PFSK-1 (cell line): ENCODE measurements around the gene SLC19A2.

Experiments
- FOXP2 ChIP-seq: optimal IDR thresholded peaks from 2 replicates; pipeline ENCODE3; 2011; ENCODE audit warnings: borderline replicate concordance, control low read depth, inconsistent platforms; ENCODE audit not compliant: insufficient read depth; ENCODE audit errors: extremely low read length, extremely low read depth
- POLR2AphosphoS5 ChIP-seq: IDR thresholded peaks from 2 replicates; pipeline ENCODE4 v1.6.1; 2012; ENCODE audit warnings: low read depth, mild to moderate bottlenecking, control low read depth, low read length, moderate library complexity
- SIN3A ChIP-seq: IDR thresholded peaks from 2 replicates; pipeline ENCODE4 v1.6.1; 2012; ENCODE audit warnings: mild to moderate bottlenecking, low read length, moderate library complexity, borderline replicate concordance; ENCODE audit not compliant: insufficient read depth
- TAF1 ChIP-seq: IDR thresholded peaks from 2 replicates; pipeline ENCODE4 v1.6.1; 2012; ENCODE audit warnings: low read length, control low read depth, borderline replicate concordance; ENCODE audit not compliant: insufficient read depth
- TF ChIP-seq, protein P1 (sequence below), 2 experiments: IDR thresholded peaks; 2 replicates each; pipeline versions ENCODE4 v1.6.1 to v1.8.0; 2011 to 2012; ENCODE audit warnings: low read depth in 2 of 2, low read length in 2 of 2, control low read depth in 1 of 2, inconsistent platforms in 1 of 2, mild to moderate bottlenecking in 1 of 2, moderate library complexity in 1 of 2; ENCODE audit not compliant: insufficient read depth in 1 of 2

SLC19A2 gene

DNA sequence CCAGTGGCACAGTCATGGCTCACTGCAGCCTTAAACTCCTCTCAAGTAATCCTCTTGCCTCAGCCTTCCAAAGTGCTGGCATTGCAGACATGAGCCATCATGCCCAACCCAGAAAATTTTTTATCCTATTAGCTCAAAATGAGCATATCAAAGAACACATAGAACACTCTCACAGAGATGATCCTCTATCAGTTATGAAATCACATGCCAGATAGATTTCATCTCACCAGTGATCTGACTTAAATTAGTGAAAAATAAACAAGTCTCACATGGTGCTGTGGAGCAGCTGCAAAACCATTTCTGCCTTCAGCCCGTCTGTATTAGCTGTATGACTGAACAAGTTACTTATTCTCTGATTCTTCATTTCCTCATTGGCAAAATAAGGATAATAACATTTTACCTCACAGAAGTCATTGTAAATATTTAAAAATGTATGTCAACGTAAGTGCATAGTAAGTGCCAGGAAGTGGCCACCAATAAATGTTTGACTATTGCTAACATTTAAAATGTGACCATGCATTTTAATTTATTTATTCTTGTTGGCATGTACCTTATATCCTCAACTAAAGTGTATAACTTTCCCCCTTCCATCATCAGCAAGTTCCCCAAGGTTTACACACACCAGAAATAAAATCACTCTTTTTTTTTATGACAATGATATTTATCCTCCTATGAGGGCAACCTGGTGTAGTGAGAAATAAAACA, 29.0 kb upstream of the SLC19A2 start:
- TF ChIP-seq, protein P1, sequence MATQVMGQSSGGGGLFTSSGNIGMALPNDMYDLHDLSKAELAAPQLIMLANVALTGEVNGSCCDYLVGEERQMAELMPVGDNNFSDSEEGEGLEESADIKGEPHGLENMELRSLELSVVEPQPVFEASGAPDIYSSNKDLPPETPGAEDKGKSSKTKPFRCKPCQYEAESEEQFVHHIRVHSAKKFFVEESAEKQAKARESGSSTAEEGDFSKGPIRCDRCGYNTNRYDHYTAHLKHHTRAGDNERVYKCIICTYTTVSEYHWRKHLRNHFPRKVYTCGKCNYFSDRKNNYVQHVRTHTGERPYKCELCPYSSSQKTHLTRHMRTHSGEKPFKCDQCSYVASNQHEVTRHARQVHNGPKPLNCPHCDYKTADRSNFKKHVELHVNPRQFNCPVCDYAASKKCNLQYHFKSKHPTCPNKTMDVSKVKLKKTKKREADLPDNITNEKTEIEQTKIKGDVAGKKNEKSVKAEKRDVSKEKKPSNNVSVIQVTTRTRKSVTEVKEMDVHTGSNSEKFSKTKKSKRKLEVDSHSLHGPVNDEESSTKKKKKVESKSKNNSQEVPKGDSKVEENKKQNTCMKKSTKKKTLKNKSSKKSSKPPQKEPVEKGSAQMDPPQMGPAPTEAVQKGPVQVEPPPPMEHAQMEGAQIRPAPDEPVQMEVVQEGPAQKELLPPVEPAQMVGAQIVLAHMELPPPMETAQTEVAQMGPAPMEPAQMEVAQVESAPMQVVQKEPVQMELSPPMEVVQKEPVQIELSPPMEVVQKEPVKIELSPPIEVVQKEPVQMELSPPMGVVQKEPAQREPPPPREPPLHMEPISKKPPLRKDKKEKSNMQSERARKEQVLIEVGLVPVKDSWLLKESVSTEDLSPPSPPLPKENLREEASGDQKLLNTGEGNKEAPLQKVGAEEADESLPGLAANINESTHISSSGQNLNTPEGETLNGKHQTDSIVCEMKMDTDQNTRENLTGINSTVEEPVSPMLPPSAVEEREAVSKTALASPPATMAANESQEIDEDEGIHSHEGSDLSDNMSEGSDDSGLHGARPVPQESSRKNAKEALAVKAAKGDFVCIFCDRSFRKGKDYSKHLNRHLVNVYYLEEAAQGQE (IDR thresholded peaks at IDR 0.05; ENCODE audit: insufficient read depth in 1 of 2, low read depth in 2 of 2, low read length in 2 of 2): no peak
- TF ChIP-seq TAF1: no peak
- no peak for TF ChIP-seq SIN3A
- no peak for TF ChIP-seq POLR2AphosphoS5
- TF ChIP-seq FOXP2: no peak

DNA sequence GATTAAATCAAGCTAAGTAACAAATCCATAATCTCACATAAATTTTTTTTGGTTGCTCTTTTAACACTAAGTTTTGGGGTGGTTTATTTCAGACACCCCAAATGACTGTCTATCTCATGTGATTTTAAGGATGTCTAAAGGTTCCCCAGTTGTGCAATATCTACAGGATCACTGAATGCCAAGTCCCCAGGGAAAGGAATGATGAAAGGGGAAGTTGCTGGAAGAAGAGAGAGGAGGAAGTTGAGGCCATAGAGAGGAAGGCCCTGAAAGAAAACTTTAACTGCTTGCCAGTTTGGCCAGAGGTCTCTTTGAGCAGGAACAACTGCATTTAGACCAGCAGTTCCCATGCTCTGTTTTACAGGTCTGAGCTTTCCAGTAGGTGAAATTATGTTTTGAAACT, 27.5 kb upstream of the SLC19A2 start:
- TF ChIP-seq TAF1: no peak
- TF ChIP-seq FOXP2: no peak
- no peak for TF ChIP-seq POLR2AphosphoS5
- TF ChIP-seq, protein P1 (IDR thresholded peaks at IDR 0.05; ENCODE audit: insufficient read depth in 1 of 2, low read depth in 2 of 2, low read length in 2 of 2): no peak
- no peak for TF ChIP-seq SIN3A

DNA sequence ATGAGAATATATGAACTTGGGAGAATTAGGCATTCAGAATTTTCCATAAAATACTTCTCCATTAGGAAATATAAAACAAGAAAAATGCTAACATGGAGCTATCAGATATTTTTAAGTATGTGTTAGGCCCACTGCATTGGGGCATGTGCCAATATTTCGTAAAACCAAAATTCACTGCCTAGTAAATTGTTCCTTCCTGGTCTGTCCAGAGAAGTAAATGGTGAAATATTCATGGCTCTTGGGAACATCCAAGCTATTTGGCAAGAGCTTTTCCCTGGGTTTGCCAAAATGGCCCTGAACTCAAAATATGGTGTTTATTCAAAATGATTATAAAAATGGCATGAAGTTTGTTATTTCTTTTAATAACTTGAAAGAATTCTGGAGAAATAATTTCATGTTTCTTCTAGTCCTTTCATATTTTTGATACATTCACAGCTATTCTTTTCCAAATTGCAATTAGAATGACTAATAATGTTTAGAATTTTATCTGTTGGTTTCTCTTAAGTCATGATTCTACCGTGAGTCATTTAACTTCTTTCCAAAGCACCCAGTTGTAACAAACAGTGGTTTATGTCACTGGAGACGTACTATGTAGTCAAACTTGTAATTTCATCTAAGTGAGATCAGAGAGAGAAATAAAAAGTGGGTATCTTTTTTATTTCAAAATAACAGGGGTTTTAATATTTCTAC, 25.7 kb upstream of the SLC19A2 start:
- TF ChIP-seq SIN3A: no peak
- TF ChIP-seq TAF1: no peak
- TF ChIP-seq POLR2AphosphoS5: no peak
- TF ChIP-seq FOXP2: no peak
- TF ChIP-seq, protein P1 (IDR thresholded peaks at IDR 0.05; ENCODE audit: insufficient read depth in 1 of 2, low read depth in 2 of 2, low read length in 2 of 2): no peak

DNA sequence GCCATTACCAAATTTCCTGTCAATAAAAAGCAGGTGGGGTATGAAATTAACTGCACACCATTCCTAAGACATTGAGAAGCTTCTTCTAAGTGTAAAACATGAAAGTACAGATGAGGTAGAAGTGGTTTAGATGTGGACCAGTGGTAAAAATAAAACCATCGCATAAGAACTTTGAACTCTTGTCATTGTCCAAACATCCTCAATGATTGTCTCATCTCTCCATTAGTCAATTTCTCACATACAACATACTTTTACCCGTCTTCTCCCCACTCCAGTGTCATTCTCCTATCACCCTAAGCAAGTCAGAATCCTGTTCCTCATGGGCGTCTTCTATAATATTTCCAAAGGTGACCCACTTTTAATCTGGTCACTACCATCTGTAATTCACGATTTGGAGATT, 24.3 kb upstream of the SLC19A2 start:
- TF ChIP-seq, protein P1 (IDR thresholded peaks at IDR 0.05; ENCODE audit: insufficient read depth in 1 of 2, low read depth in 2 of 2, low read length in 2 of 2): no peak
- no peak for TF ChIP-seq SIN3A
- TF ChIP-seq POLR2AphosphoS5: no peak
- TF ChIP-seq TAF1: no peak
- no peak for TF ChIP-seq FOXP2

DNA sequence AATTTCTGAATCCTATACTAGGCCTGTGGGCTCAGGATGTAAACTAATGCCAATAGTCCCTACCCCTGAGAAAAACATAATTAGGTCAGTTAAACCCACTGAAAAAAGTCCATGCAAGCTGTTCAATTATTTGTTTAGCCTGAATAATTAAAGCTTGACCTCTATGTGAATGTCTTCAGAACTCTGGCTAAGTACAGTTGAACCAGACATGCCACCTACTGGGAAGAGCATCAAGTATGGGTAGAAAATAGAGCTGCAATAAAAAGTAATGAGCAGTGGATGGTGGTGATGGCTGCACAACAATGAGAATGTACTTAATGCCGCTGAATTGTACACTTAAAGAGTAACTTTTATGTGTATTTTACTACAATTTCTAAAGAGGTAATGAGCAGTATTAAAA, 23.6 kb upstream of the SLC19A2 start:
- TF ChIP-seq TAF1 (no peak), POLR2AphosphoS5 (no peak), FOXP2 (no peak), SIN3A (no peak)
- TF ChIP-seq, protein P1 (IDR thresholded peaks at IDR 0.05; ENCODE audit: insufficient read depth in 1 of 2, low read depth in 2 of 2, low read length in 2 of 2): no peak
